A673 (cell line): ENCODE data around the gene MON2. TPM values are rescaled to one million over a fixed set of nuclear protein-coding genes. Genes with fewer than 3 reads are reported as not detected.

Experiments
- BruUV-seq: library from RNA; stranded (reverse); fragments of 400-500 nt; replicated peaks from 2 replicates; lab custom pipeline; 2021; lab: Mats Ljungman, UMichigan
- CTCF ChIA-PET: fragments of 300-600 bp; sonication (Branson Sonifier 250); formaldehyde crosslinking; loops from one replicate; lab custom pipeline; 2022; ENCODE audit warnings: antibody characterized with exemption; lab: Charles Lee
- POLR2A ChIA-PET: fragments of 300-600 bp; sonication (Branson Sonifier 250); formaldehyde crosslinking; loops from one replicate; lab custom pipeline; 2022; ENCODE audit warnings: antibody characterized with exemption; ENCODE audit not compliant: low non-redundant PET; lab: Charles Lee
- DNase-seq: peaks from one replicate; pipeline ENCODE4 v3.0.0-alpha.2; 2015; ENCODE audit warnings: low spot score
- H3K27ac ChIP-seq: fragments of 200-600 bp; sonication (generic); 2 replicates; pipeline ENCODE4 v1.5.1; 2016; ENCODE audit warnings: mixed run types, low read depth, mild to moderate bottlenecking, mixed read lengths, antibody characterized with exemption, low read length; ENCODE audit not compliant: poor library complexity, severe bottlenecking
- H3K27me3 ChIP-seq: fragments of 200-600 bp; sonication (generic); replicated peaks from 2 replicates; pipeline ENCODE4 v1.6.1; 2017; ENCODE audit warnings: mixed run types, low read depth, mild to moderate bottlenecking, mixed read lengths, antibody characterized with exemption, low read length; ENCODE audit not compliant: insufficient read depth, poor library complexity
- H3K36me3 ChIP-seq: fragments of 200-600 bp; sonication (generic); 2 replicates; pipeline ENCODE4 v1.6.1; 2016; ENCODE audit warnings: mixed run types, mild to moderate bottlenecking, mixed read lengths, antibody characterized with exemption, low read length; ENCODE audit not compliant: insufficient read depth, poor library complexity, severe bottlenecking
- H3K4me1 ChIP-seq: fragments of 200-600 bp; sonication (generic); 2 replicates; pipeline ENCODE4 v1.6.1; 2017; ENCODE audit warnings: mixed run types, mild to moderate bottlenecking, mixed read lengths, antibody characterized with exemption, low read length; ENCODE audit not compliant: insufficient read depth, poor library complexity, severe bottlenecking
- H3K4me3 ChIP-seq: fragments of 200-600 bp; sonication (generic); 2 replicates; pipeline ENCODE4 v1.5.1; 2016; ENCODE audit warnings: low read depth, mixed run types, mild to moderate bottlenecking, mixed read lengths, low read length; ENCODE audit not compliant: poor library complexity, severe bottlenecking
- H3K9me3 ChIP-seq: fragments of 200-600 bp; sonication (generic); 2 replicates; pipeline ENCODE4 v1.6.1; 2016; ENCODE audit warnings: mixed run types, low read depth, mild to moderate bottlenecking, mixed read lengths, antibody characterized with exemption, low read length; ENCODE audit not compliant: poor library complexity, severe bottlenecking
- CTCF ChIP-seq: fragments of 300-800, 200-600 bp; sonication (generic); conservative IDR thresholded peaks from 2 replicates; pipeline ENCODE4 v1.5.1; 2017; ENCODE audit warnings: low read depth, mild to moderate bottlenecking, antibody characterized with exemption, low read length, moderate library complexity, mixed read lengths
- EZH2 ChIP-seq: fragments of 200-600 bp; sonication (generic); IDR thresholded peaks from 2 replicates; pipeline ENCODE4 v1.6.1; 2017; ENCODE audit warnings: borderline replicate concordance, low read depth, mild to moderate bottlenecking, mixed read lengths, antibody characterized with exemption, low read length; ENCODE audit not compliant: poor library complexity, severe bottlenecking
- intact Hi-C: fragments of 100-400 bp; cut with micrococcal nuclease; formaldehyde crosslinking; loops from one replicate; pipeline ENCODE4 v1.10.0; 2022; ENCODE audit not compliant: unreplicated experiment
- total RNA-seq: library from RNA; stranded (reverse); gene quantifications from 2 replicates; pipeline ENCODE4 v1.2.3, GENCODE V29; 2021

MON2 gene
- total RNA-seq, 1 experiment from 2014 or later = 36.0 TPM

GRCh38 chr12:62643486-62643885, 176.9 kb downstream of the MON2 start:
- no peak for TF ChIP-seq CTCF
- intact Hi-C loops = no loop called here
- Histone ChIP-seq H3K4me3 (no peak overlapping the region), H3K27me3 (no peaks in the 10 kb centered on the region), H3K27ac (no peak overlapping the region), H3K4me1 (no peaks in the 10 kb centered on the region), H3K36me3 (no peaks in the 10 kb centered on the region), H3K9me3 (no peaks in the 10 kb centered on the region)
- DNase-seq = no peak
- no TSS peak for BruUV-seq
- ChIA-PET CTCF (no interaction called here), POLR2A (no interaction called here)

- intact Hi-C loops = no loop called here
- Histone ChIP-seq H3K4me1 (no peaks in the 10 kb centered on the region), H3K36me3 (no peaks in the 10 kb centered on the region), H3K4me3 (no peak overlapping the region), H3K27ac (no peak overlapping the region), H3K9me3 (no peaks in the 10 kb centered on the region), H3K27me3 (no peaks in the 10 kb centered on the region)
- POLR2A ChIA-PET = no interaction called here
- CTCF ChIA-PET = no interaction called here
- no peak for TF ChIP-seq EZH2
- no peak for TF ChIP-seq CTCF
- no TSS peak for BruUV-seq
- DNase-seq = no peak
These were observed 179.9 kb downstream of the MON2 start for GRCh38 chr12:62646566-62646965.

- intact Hi-C loops = no loop called here
- TF ChIP-seq EZH2 = no peak
- no peak for DNase-seq
- H3K27me3 ChIP-seq = no peaks in the 10 kb centered on the region
- H3K4me1 ChIP-seq = no peaks in the 10 kb centered on the region
- H3K4me3 ChIP-seq = no peak overlapping the region
- no peaks in the 10 kb centered on the region for H3K36me3 ChIP-seq
- ChIA-PET POLR2A (no interaction called here), CTCF (no interaction called here)
- no TSS peak for BruUV-seq
- H3K9me3 ChIP-seq = no peaks in the 10 kb centered on the region
- H3K27ac ChIP-seq = no peak overlapping the region
These were observed 181.0 kb downstream of the MON2 start for GRCh38 chr12:62647586-62647985.

GRCh38 chr12:62649412-62650138, 182.9 kb downstream of the MON2 start:
- no peaks in the 10 kb centered on the region for H3K36me3 ChIP-seq
- no peak overlapping the region for H3K27ac ChIP-seq
- no peaks in the 10 kb centered on the region for H3K9me3 ChIP-seq
- intact Hi-C loops = no loop called here
- no peaks in the 10 kb centered on the region for H3K4me1 ChIP-seq
- H3K4me3 ChIP-seq = no peak overlapping the region
- ChIA-PET POLR2A (no interaction called here), CTCF (interaction anchor here (0.7 kb wide), 1 partner anchor 20 kb away, joined by 3 read pairs; no protein-coding TSS in a partner anchor)
- DNase-seq = no peak
- no peak for TF ChIP-seq EZH2
- TF ChIP-seq CTCF = no peak
- BruUV-seq = no TSS peak
- no peaks in the 10 kb centered on the region for H3K27me3 ChIP-seq
